Activated B cell treated with CpG ODN at 0.5 μM for 24 hours (primary cell): ENCODE results near the gene LOXHD1. TPM values are rescaled to one million over a fixed set of nuclear protein-coding genes. Genes with fewer than 3 reads are reported as not detected.

Experiments used
- ATAC-seq: fragments of 200-7000 bp; cut with Tn5 transposase; one replicate; pipeline ENCODE4 v1.10.0; 2021; ENCODE audit warnings: low read depth, mild to moderate bottlenecking, moderate library complexity
- CTCF ChIA-PET: fragments of 350-600 bp; sonication (Branson Sonifier 250); formaldehyde crosslinking; loops from one replicate; lab custom pipeline; 2021; ENCODE audit warnings: antibody characterized with exemption; lab: Charles Lee
- POLR2A ChIA-PET: fragments of 350-600 bp; sonication (Branson Sonifier 250); formaldehyde crosslinking; loops from one replicate; lab custom pipeline; 2021; ENCODE audit warnings: antibody characterized with exemption; lab: Charles Lee
- DNase-seq: peaks from one replicate; pipeline ENCODE4 v3.0.0; 2022
- H3K27ac Mint-ChIP-seq: one replicate; pipeline ENCODE4 v1.8.0; 2020; ENCODE audit warnings: mixed read lengths
- H3K27me3 Mint-ChIP-seq: one replicate; pipeline ENCODE4 v1.8.0; 2021; ENCODE audit warnings: mixed read lengths
- H3K36me3 Mint-ChIP-seq: one replicate; pipeline ENCODE4 v1.8.0; 2021; ENCODE audit warnings: low read depth, mixed read lengths
- H3K4me1 Mint-ChIP-seq: one replicate; pipeline ENCODE4 v1.8.0; 2021; ENCODE audit warnings: mixed read lengths
- H3K4me3 Mint-ChIP-seq: one replicate; pipeline ENCODE4 v1.8.0; 2020; ENCODE audit warnings: mild to moderate bottlenecking, mixed read lengths
- H3K9me3 Mint-ChIP-seq: one replicate; pipeline ENCODE4 v1.8.0; 2020; ENCODE audit warnings: mixed read lengths
- intact Hi-C: fragments of 100-400 bp; cut with micrococcal nuclease; formaldehyde crosslinking; loops from one replicate; pipeline ENCODE4 v1.15.1; 2024
- total RNA-seq: library from RNA; stranded (reverse); gene quantifications from 2 replicates; pipeline ENCODE4 v1.2.3, GENCODE V29; 2022
- TF ChIP-seq, protein P1 (sequence below): fragments of 200-600 bp; IDR thresholded peaks from one replicate; pipeline ENCODE4 v1.8.0; 2022; ENCODE audit warnings: antibody characterized with exemption, mild to moderate bottlenecking

The LOXHD1 gene
- total RNA-seq, 1 donor from 2014 or later = not detected

DNA sequence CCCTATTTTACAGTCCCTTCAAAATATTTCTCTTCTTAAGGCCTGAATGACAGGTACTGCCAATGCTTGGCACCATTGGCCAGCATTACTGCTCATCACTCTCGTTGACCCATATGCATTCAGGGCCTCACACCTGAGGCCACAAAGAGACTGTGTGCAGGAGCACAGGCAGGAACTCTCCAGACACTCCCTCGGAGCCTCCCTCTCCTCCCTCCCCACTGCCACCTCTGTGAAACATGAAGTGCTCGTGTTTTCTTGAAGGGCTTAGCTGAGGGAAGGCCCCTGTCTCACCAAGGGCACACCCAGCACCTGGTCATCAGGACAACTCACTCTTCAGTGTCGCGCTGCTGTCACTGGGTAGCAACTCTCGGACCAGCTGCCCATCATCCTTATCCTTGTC is 85.3 kb downstream of the LOXHD1 start:
- no peaks in the 10 kb centered on the region for H3K27me3 Mint-ChIP-seq
- ChIA-PET CTCF (no interaction called here), POLR2A (no interaction called here)
- H3K4me1 Mint-ChIP-seq = no peaks in the 10 kb centered on the region
- no peak overlapping the region for H3K27ac Mint-ChIP-seq
- DNase-seq = no peak
- intact Hi-C loops = no loop called here
- ATAC-seq = no peak
- TF ChIP-seq, protein P1, sequence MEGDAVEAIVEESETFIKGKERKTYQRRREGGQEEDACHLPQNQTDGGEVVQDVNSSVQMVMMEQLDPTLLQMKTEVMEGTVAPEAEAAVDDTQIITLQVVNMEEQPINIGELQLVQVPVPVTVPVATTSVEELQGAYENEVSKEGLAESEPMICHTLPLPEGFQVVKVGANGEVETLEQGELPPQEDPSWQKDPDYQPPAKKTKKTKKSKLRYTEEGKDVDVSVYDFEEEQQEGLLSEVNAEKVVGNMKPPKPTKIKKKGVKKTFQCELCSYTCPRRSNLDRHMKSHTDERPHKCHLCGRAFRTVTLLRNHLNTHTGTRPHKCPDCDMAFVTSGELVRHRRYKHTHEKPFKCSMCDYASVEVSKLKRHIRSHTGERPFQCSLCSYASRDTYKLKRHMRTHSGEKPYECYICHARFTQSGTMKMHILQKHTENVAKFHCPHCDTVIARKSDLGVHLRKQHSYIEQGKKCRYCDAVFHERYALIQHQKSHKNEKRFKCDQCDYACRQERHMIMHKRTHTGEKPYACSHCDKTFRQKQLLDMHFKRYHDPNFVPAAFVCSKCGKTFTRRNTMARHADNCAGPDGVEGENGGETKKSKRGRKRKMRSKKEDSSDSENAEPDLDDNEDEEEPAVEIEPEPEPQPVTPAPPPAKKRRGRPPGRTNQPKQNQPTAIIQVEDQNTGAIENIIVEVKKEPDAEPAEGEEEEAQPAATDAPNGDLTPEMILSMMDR = no peak
- no peaks in the 10 kb centered on the region for H3K9me3 Mint-ChIP-seq
- no peak overlapping the region for H3K4me3 Mint-ChIP-seq
- no peaks in the 10 kb centered on the region for H3K36me3 Mint-ChIP-seq

DNA sequence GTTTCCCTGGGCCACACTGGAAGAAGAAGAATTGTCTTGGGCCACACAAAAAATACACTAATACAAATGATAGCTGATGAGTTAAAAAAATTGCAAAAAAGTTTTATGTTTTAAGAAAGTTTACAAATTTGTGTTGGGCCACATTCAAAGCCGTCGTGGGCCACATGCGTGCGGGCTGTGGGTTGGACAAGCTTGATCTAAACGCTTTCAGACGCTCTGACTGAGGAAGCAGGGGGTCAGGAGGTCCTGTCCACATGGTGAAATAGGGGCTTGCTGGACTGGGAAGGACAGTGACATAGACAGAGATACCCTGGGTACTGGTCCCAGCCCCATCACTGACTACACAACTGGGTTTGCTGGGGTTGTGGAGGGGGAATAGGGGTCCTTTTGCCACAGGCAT is 86.4 kb downstream of the LOXHD1 start:
- no peaks in the 10 kb centered on the region for H3K36me3 Mint-ChIP-seq
- intact Hi-C loops = no loop called here
- ChIA-PET CTCF (interaction anchor here (0.6 kb wide), 1 partner anchor 94 kb away, joined by 3 read pairs; no protein-coding TSS in a partner anchor), POLR2A (no interaction called here)
- no peak overlapping the region for H3K4me3 Mint-ChIP-seq
- TF ChIP-seq, protein P1 = no peak
- no peaks in the 10 kb centered on the region for H3K4me1 Mint-ChIP-seq
- DNase-seq (no peak), ATAC-seq (no peak)
- H3K27me3 Mint-ChIP-seq = no peaks in the 10 kb centered on the region
- H3K27ac Mint-ChIP-seq = no peak overlapping the region
- no peaks in the 10 kb centered on the region for H3K9me3 Mint-ChIP-seq

DNA sequence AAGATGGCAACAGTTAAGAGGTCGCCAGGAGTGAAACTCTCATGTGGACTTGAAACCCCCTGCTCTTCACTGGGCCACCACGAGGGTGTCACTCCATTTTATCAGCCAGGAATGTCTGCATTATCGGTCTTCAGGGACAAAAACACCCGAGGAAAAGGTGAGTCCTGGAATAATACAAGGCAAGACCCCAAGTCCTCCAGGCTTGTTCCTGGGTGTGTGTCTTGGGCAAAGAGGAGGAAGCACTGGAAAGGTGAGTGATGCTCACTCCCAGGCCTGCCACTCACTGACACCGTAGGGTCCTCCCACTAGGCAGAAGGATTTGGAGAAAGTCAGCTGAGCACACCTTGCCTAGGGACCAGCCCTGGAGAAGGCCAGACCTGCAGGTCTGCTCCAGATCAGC is 86.9 kb downstream of the LOXHD1 start:
- TF ChIP-seq, protein P1 = no peak
- intact Hi-C loops = no loop called here
- no peaks in the 10 kb centered on the region for H3K9me3 Mint-ChIP-seq
- no peaks in the 10 kb centered on the region for H3K36me3 Mint-ChIP-seq
- CTCF ChIA-PET = no interaction called here
- ATAC-seq = no peak
- no peak for DNase-seq
- peaks cover 2% of the 10 kb centered on the region for H3K27me3 Mint-ChIP-seq
- POLR2A ChIA-PET = no interaction called here
- no peak overlapping the region for H3K4me3 Mint-ChIP-seq
- no peaks in the 10 kb centered on the region for H3K4me1 Mint-ChIP-seq
- H3K27ac Mint-ChIP-seq = no peak overlapping the region

DNA sequence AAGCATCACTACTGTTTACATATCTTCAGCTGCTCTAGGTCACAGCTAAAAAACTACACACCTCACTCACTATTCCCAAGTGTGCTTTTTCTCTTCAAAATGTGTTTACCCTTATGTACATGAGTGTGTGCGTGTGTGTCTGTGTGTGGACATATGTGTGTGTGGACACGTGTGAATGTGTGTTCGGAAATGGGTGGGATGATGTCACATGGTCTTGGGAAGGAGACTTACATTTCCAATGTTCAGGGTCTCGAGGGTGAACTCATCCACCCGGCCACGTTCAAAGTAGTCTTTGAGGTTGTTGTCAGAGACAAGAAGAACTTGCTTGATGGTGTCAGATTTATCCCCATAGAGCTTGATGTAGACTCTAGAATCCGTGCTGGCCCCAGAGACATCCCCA is 87.8 kb downstream of the LOXHD1 start:
- POLR2A ChIA-PET = no interaction called here
- intact Hi-C loops = no loop called here
- peaks cover 2% of the 10 kb centered on the region for H3K27me3 Mint-ChIP-seq
- CTCF ChIA-PET = no interaction called here
- H3K36me3 Mint-ChIP-seq = no peaks in the 10 kb centered on the region
- no peak for DNase-seq
- TF ChIP-seq, protein P1 = no peak
- no peak overlapping the region for H3K4me3 Mint-ChIP-seq
- ATAC-seq = no peak
- H3K4me1 Mint-ChIP-seq = no peaks in the 10 kb centered on the region
- H3K9me3 Mint-ChIP-seq = no peaks in the 10 kb centered on the region
- H3K27ac Mint-ChIP-seq = no peak overlapping the region

DNA sequence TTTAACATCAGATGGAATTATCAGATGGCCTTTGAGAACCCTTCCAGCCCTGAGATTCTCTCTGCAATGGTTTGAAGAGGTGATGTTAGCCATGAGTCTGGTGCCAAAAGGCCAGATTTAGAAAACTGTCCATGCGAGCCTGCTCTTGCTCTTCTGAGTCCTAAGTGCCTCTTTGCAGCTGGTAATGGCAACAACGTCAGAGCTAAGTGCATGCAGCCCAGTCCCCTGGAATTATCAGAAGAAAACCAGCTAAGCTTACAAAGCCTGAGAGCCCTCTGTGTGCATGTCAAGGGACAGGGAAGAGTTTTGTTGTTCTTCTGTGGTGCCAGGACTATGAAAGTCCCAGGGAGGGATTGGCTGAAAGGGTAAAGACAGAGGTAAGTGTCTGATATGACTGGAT is 89.8 kb downstream of the LOXHD1 start:
- H3K36me3 Mint-ChIP-seq = no peaks in the 10 kb centered on the region
- CTCF ChIA-PET = no interaction called here
- TF ChIP-seq, protein P1 = no peak
- no peak overlapping the region for H3K27ac Mint-ChIP-seq
- no peaks in the 10 kb centered on the region for H3K9me3 Mint-ChIP-seq
- intact Hi-C loops = no loop called here
- no peak for ATAC-seq
- H3K4me1 Mint-ChIP-seq = no peaks in the 10 kb centered on the region
- no peak for DNase-seq
- POLR2A ChIA-PET = no interaction called here
- H3K4me3 Mint-ChIP-seq = no peak overlapping the region
- peaks cover 2% of the 10 kb centered on the region for H3K27me3 Mint-ChIP-seq
